ENCODE results near the gene OR1S2.

DNA sequence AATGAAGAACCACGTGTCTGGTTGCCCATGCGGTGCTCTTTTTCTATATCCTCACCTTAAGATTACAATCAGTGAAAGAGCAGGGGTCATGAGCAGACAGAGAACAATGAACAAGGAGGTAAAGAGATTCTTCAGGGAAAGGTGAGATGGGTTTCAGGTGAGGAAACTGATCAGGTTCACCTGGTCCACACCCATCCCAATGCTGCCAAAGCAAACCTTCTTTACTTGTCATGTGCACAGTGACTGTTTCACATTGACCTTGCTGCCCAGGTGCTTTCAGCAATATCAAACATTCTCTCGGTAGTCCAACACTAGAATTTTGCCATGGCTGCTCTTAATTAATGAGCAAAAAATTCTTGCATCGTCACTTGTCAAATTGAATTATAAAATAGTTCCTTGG lies 39.6 kb downstream of the OR1S2 start:
- TF ChIP-seq, protein P1, sequence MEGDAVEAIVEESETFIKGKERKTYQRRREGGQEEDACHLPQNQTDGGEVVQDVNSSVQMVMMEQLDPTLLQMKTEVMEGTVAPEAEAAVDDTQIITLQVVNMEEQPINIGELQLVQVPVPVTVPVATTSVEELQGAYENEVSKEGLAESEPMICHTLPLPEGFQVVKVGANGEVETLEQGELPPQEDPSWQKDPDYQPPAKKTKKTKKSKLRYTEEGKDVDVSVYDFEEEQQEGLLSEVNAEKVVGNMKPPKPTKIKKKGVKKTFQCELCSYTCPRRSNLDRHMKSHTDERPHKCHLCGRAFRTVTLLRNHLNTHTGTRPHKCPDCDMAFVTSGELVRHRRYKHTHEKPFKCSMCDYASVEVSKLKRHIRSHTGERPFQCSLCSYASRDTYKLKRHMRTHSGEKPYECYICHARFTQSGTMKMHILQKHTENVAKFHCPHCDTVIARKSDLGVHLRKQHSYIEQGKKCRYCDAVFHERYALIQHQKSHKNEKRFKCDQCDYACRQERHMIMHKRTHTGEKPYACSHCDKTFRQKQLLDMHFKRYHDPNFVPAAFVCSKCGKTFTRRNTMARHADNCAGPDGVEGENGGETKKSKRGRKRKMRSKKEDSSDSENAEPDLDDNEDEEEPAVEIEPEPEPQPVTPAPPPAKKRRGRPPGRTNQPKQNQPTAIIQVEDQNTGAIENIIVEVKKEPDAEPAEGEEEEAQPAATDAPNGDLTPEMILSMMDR (IDR thresholded peaks at IDR 0.05) = no peak
- no peak for TF ChIP-seq EZH2 (IDR thresholded peaks at IDR 0.05; ENCODE audit: borderline replicate concordance, insufficient read depth, low read depth, low read length, poor library complexity, severe bottlenecking)

All from B cell (primary cell).